HG03469 (cell line): ENCODE measurements around the gene SPTLC3.

Experiments used
- ATAC-seq: cut with Tn5 transposase; IDR thresholded peaks from one replicate; pipeline ENCODE4 v1.9.1; 2021; ENCODE audit warnings: mild to moderate bottlenecking, moderate library complexity, moderate number of reproducible peaks; ENCODE audit not compliant: unreplicated experiment

Gene SPTLC3

DNA sequence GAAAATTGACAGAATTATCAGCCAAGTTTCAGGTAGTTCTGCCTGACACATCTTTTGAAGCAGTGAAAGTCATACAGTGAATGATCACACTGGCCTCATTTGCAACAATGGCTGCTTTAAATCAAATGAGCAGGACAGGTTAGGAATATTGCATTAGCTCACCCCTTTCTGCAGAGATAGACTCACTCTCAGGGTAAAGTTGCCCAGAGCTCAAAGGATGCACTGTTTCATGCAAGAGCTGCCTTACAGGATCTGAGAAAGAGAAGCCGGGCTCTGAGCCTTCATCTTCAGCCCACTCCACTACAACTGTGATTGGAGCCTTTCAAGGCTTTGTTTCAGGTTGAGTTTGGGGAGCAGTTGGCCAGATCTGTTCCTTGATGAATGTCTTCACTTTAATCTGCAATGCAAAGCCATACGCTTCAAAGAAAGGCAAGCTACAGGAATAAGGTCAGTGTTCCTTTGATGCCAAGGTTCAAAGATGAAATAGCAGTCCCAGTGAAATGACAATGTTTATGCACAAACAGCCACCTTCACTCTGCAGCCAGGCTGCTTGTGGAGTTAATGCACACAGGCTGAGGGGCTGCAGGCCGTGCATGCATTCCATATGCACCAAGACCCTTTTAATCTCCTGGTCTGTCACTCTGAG is 121.4 kb downstream of the SPTLC3 start:
- no peak for ATAC-seq

GRCh38 chr20:13130707-13131103 is 121.9 kb downstream of the SPTLC3 start:
- ATAC-seq: no peak

DNA sequence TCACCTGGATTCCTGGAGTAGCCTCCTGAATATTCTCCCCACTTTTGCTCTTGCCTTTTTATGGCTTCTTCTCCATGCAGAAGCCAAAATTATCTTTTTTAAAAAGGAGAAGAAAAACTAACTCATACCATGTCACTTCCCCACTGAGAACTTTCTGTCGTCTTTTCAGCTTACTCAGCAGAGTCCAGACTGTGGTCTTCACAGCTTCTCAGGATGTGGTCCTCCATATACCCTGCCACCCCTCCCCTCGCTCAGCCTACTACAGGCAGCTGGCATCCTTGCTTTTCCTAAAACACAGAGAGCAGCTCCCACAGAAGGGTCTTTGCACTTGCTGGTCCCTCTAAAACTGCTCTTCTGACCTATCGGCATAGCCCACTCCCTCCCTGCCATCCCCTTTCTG is 122.9 kb downstream of the SPTLC3 start:
- ATAC-seq: no peak

DNA sequence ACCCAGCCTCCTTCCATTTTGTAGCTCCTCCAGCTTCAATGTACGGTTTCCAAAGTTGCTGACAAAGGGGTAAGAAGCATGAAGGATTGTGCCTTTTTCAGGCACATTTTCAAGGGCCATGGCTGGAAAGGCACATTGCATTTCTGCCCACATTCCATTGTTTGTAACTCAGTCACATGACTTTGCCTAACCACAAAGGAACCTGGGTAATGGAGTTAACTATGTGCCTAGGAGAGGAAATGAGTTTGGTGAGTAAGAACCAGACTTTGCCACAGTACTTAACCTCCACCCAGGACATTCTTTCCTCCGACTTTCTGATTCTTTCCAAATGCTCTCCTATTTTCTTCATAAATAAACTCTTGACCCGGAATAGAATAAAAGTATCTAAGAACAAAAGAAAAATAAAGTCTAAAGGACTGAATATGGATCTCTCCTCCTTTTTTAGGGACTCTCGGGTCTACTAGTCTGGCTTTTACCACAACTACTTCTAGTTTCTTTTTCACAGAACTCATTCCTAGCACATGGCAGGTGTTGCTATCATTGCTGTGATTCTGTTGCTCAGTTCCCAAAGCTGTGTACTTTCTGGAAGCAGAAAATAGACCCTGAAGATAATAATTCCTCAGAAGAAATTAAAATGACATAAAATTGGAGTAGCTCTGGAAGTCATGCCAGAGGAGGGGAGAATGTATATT is 130.8 kb downstream of the SPTLC3 start:
- no peak for ATAC-seq

GRCh38 chr20:13140201-13140600 is 131.4 kb downstream of the SPTLC3 start:
- no peak for ATAC-seq

DNA sequence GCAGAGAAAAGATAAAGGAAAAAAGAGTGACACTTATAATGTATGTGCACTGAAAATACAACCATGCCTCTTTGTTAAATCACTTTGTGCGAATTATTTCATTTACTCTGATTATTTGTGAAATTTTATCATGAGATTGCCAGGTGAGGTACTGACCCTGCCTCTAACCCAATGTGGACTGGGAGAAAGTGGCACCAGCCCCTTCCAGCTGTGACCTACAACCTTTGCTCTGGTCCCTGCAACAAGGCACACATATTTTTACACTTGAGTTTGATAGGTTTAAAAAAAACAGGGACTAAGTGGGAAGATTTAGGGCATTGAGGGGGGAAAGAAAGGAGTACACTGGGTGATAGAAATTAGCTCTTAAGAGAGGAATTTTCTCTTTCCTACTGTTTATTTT is 132.0 kb downstream of the SPTLC3 start:
- ATAC-seq: no peak

- no peak for ATAC-seq
These were observed 132.8 kb downstream of the SPTLC3 start for GRCh38 chr20:13141546-13141945.

- ATAC-seq: no peak
These were observed 133.4 kb downstream of the SPTLC3 start for GRCh38 chr20:13142143-13142542.

GRCh38 chr20:13147071-13147963 is 138.5 kb downstream of the SPTLC3 start:
- no peak for ATAC-seq

GRCh38 chr20:13147971-13148370 is 139.2 kb downstream of the SPTLC3 start:
- ATAC-seq: no peak

- ATAC-seq: no peak
These were observed 139.6 kb downstream of the SPTLC3 start for GRCh38 chr20:13148402-13148801.

GRCh38 chr20:13148961-13149360 is 140.2 kb downstream of the SPTLC3 start:
- ATAC-seq: no peak

DNA sequence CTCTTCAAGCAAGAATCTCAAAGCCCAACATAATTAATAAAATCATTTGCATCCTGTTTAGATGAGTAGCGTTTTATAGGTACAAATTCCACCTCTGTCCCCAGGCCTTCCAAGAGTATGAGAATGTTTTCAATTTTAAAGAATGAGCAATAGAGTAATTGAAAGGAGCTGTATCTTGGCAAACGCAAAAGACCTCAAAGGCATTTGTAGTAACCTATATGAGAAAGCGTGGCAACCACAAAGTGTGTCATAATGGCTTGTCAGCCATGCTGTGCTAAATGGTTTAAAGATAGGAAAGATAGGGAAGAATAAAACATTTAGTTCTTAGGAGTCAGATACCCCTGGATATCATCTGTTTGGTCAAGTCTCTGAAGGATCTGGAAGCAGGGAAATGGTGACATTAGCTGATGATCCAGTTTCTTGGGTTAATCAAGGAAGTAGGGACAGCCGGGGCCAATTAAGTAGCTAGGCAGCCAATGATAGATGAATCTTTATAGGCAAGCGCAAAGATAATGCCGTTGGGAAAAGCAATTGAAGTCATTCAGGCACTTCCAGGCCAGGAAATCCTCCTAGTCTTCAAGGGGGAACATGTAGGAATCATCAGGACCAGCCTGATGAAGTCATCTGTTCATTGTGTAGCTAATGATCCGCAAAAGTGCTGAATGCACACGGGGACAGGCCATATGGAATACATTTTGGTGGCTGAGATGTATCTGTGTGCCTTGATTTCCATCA is 140.8 kb downstream of the SPTLC3 start:
- no peak for ATAC-seq

DNA sequence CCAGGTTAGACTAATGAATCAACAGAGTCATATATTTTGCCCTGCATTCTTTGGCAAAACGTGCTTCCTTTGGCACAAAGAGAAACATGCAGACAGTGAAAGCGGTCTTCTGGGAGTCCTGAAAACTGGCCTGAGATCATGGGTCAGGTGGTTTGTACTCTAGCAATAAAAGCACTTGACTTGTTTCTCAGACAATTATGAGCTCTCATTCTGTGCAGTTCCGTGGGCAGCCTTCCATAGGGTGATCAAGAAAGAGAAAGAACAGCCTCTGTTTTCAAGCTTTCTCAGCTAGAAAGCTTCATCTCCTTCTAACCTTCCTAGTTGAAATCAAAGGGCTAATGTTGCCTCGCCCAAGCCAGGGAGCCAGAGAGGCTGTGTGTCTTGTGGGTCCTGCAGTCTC is 149.6 kb downstream of the SPTLC3 start:
- ATAC-seq: no peak

DNA sequence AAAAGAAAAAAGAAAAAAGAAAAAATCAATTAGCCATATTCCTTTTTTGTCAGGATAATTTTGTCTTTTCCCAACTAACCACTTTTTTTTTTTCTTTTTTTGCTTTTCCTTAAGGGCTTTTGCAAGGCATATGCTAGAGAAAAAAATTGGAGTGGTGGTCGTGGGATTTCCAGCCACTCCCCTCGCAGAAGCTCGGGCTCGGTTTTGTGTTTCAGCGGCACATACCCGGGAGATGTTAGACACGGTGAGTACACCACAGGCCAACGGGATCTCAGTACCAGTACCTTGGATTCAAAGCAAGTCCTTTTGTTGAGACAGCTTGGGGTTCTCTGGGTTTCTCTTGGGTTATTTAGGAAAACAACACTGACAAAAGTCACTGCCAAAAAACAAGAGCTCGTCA is 151.1 kb downstream of the SPTLC3 start:
- ATAC-seq: no peak

DNA sequence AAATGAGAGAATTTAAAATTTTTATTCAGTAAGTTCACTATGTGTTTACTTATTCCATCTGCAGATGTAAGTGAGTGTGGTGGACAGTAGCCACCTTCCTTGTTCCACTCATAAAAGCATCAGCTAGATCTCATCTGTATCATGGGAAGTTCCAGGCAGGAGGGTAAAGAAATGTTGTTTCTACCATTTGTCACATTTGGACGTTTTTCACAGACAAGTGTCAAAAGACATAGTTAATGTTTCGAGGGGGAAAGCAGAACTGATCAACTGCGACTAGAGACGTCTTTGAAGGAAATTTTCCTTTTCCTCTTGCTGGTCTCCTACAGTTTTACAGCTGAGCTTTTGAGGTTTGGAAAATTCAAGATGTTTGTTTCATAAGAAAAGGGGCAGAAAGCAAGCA is 156.4 kb downstream of the SPTLC3 start:
- no peak for ATAC-seq

GRCh38 chr20:13166011-13166410 is 157.2 kb downstream of the SPTLC3 start:
- no peak for ATAC-seq

GRCh38 chr20:13166437-13166836 is 157.7 kb downstream of the SPTLC3 start:
- ATAC-seq: no peak

- no peak for ATAC-seq
These were observed 160.3 kb downstream of the SPTLC3 start for GRCh38 chr20:13169086-13169485.

GRCh38 chr20:13170771-13171170 is 162.0 kb downstream of the SPTLC3 start:
- no peak for ATAC-seq

DNA sequence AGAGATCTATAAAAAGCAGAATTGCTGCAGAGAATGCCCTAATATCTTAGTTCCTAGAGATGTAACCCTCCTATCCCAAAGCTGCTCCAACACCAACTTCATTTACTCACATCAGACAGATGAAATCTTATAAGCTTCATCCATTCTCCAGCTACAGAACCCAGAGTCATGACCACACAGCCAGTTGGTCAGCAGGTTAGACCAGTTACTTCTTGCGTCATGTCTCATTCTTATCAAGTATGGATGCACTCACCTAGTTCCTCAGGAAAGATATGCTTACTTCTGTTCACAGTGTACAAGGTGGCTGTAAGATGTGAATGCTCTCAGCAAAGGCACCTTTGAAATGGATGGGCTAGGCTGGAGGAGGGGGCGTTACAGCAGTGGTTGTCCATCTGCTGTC is 164.4 kb downstream of the SPTLC3 start:
- no peak for ATAC-seq
